WTC11 (cell line): ENCODE measurements around the gene PPP1R36. TPM values are rescaled to one million over a fixed set of nuclear protein-coding genes. Genes with fewer than 3 reads are reported as not detected.

Experiments
- ATAC-seq: fragments of 200-7000 bp; cut with Tn5 transposase; 2 replicates; pipeline ENCODE4 v1.10.0; 2021; ENCODE audit warnings: mild to moderate bottlenecking, moderate library complexity
- CTCF ChIA-PET: fragments of 300-600 bp; sonication (Branson Sonifier 250); formaldehyde crosslinking; loops from one replicate; lab custom pipeline; 2021; ENCODE audit warnings: antibody characterized with exemption; lab: Charles Lee
- POLR2A ChIA-PET: fragments of 350-600 bp; sonication (Branson Sonifier 250); formaldehyde crosslinking; loops from one replicate; lab custom pipeline; 2021; ENCODE audit warnings: antibody characterized with exemption; lab: Charles Lee
- DNase-seq: peaks from one replicate; pipeline ENCODE4 v3.0.0; 2021; ENCODE audit warnings: low spot score
- H3K27ac Mint-ChIP-seq: 2 replicates; pipeline ENCODE4 v1.8.0; 2021; ENCODE audit warnings: mixed read lengths
- H3K27me3 Mint-ChIP-seq: 2 replicates; pipeline ENCODE4 v1.8.0; 2021; ENCODE audit warnings: low read depth, mild to moderate bottlenecking, moderate library complexity, mixed read lengths
- H3K36me3 Mint-ChIP-seq: 2 replicates; pipeline ENCODE4 v1.8.0; 2021; ENCODE audit warnings: mixed read lengths
- H3K4me1 Mint-ChIP-seq: 2 replicates; pipeline ENCODE4 v1.8.0; 2022; ENCODE audit warnings: mixed read lengths
- H3K4me3 Mint-ChIP-seq: 2 replicates; pipeline ENCODE4 v1.8.0; 2021; ENCODE audit warnings: mild to moderate bottlenecking, moderate library complexity, mixed read lengths
- H3K9me3 Mint-ChIP-seq: 2 replicates; pipeline ENCODE4 v1.8.0; 2021; ENCODE audit warnings: mixed read lengths
- ELF4 ChIP-seq: sonication (generic); formaldehyde crosslinking; IDR thresholded peaks from 2 replicates; pipeline ENCODE4 v1.8.1; 2022; ENCODE audit warnings: low read depth, mild to moderate bottlenecking, moderate library complexity, missing genetic modification reagents
- ESRRA ChIP-seq: sonication (generic); formaldehyde crosslinking; IDR thresholded peaks from 2 replicates; pipeline ENCODE4 v1.8.1; 2022; ENCODE audit warnings: mild to moderate bottlenecking, missing genetic modification reagents, borderline replicate concordance
- ETV6 ChIP-seq: sonication (generic); formaldehyde crosslinking; IDR thresholded peaks from 2 replicates; pipeline ENCODE4 v1.8.1; 2022; ENCODE audit warnings: mild to moderate bottlenecking, missing genetic modification reagents
- FOXP1 ChIP-seq: sonication (generic); formaldehyde crosslinking; IDR thresholded peaks from 2 replicates; pipeline ENCODE4 v1.8.0; 2022; ENCODE audit warnings: missing genetic modification reagents, mild to moderate bottlenecking, moderate library complexity, borderline replicate concordance
- GABPB1 ChIP-seq: sonication (generic); formaldehyde crosslinking; IDR thresholded peaks from 2 replicates; pipeline ENCODE4 v1.8.1; 2023; ENCODE audit warnings: mild to moderate bottlenecking, missing genetic modification reagents
- IRF1 ChIP-seq: sonication (generic); formaldehyde crosslinking; IDR thresholded peaks from 2 replicates; pipeline ENCODE4 v1.8.0; 2023; ENCODE audit warnings: missing genetic modification reagents
- NFATC4 ChIP-seq: fragments of 250-450 bp; sonication (Bioruptor Pico); IDR thresholded peaks from 2 replicates; pipeline ENCODE4 v1.9.0; 2021; ENCODE audit warnings: mild to moderate bottlenecking
- OVOL2 ChIP-seq: fragments of 250-450 bp; sonication (Bioruptor Pico); IDR thresholded peaks from 2 replicates; pipeline ENCODE4 v1.9.0; 2021; ENCODE audit warnings: mild to moderate bottlenecking, borderline replicate concordance
- TEAD1 ChIP-seq: sonication (generic); formaldehyde crosslinking; IDR thresholded peaks from 2 replicates; pipeline ENCODE4 v1.8.0; 2022; ENCODE audit warnings: mild to moderate bottlenecking, missing genetic modification reagents
- TP53 ChIP-seq: sonication (generic); formaldehyde crosslinking; IDR thresholded peaks from 2 replicates; pipeline ENCODE4 v1.8.1; 2023; ENCODE audit warnings: mild to moderate bottlenecking, missing genetic modification reagents
- ZNF281 ChIP-seq: sonication (generic); formaldehyde crosslinking; IDR thresholded peaks from 2 replicates; pipeline ENCODE4 v1.8.0; 2023; ENCODE audit warnings: mild to moderate bottlenecking, missing genetic modification reagents
- total RNA-seq: library from RNA; stranded (reverse); gene quantifications from 3 replicates; pipeline ENCODE4 v1.2.3, GENCODE V29; 2021
- TF ChIP-seq, protein P1 (sequence below): sonication (generic); formaldehyde crosslinking; conservative IDR thresholded peaks from 2 replicates; pipeline ENCODE4 v1.8.1; 2023; ENCODE audit warnings: mild to moderate bottlenecking, low read depth, missing genetic modification reagents, moderate library complexity
- TF ChIP-seq, protein P2 (sequence below): sonication (generic); formaldehyde crosslinking; IDR thresholded peaks from 2 replicates; pipeline ENCODE4 v1.8.1; 2022; ENCODE audit warnings: low read depth, mild to moderate bottlenecking, moderate library complexity, missing genetic modification reagents, borderline replicate concordance
- TF ChIP-seq, protein P3 (sequence below): sonication (generic); formaldehyde crosslinking; IDR thresholded peaks from 2 replicates; pipeline ENCODE4 v1.8.1; 2023; ENCODE audit warnings: mild to moderate bottlenecking, missing genetic modification reagents
- TF ChIP-seq, protein P4 (sequence below): sonication (generic); formaldehyde crosslinking; IDR thresholded peaks from 2 replicates; pipeline ENCODE4 v1.8.0; 2022; ENCODE audit warnings: mild to moderate bottlenecking, missing genetic modification reagents
- TF ChIP-seq, protein P5 (sequence below): sonication (generic); formaldehyde crosslinking; IDR thresholded peaks from 2 replicates; pipeline ENCODE4 v1.8.0; 2022; ENCODE audit warnings: mild to moderate bottlenecking, missing genetic modification reagents

PPP1R36 gene
- total RNA-seq, 1 experiment from 2014 or later: 0.70 TPM

DNA sequence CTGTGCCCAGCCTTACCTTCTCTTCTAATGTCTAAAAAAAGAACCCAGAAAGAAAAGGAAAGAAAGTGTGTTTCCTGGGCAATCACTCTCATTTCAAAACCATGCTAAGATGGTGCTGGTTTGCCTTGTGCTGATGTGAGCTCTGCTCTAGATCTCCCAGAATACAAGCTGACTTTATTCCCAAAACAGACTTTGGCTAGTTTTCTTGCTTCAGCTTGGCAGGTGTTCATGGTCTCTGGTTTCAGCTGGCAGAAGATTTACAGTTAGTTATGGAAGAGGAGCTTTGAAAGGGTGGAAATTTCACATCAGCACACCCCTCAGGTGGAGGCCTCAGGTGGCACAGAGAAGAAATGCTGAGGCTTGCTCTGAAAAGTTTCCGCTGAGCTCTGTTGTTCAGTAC is 34.4 kb downstream of the PPP1R36 start (continued):
- TF ChIP-seq ZNF281 (no peak), ELF4 (no peak)
- TF ChIP-seq, protein P1, sequence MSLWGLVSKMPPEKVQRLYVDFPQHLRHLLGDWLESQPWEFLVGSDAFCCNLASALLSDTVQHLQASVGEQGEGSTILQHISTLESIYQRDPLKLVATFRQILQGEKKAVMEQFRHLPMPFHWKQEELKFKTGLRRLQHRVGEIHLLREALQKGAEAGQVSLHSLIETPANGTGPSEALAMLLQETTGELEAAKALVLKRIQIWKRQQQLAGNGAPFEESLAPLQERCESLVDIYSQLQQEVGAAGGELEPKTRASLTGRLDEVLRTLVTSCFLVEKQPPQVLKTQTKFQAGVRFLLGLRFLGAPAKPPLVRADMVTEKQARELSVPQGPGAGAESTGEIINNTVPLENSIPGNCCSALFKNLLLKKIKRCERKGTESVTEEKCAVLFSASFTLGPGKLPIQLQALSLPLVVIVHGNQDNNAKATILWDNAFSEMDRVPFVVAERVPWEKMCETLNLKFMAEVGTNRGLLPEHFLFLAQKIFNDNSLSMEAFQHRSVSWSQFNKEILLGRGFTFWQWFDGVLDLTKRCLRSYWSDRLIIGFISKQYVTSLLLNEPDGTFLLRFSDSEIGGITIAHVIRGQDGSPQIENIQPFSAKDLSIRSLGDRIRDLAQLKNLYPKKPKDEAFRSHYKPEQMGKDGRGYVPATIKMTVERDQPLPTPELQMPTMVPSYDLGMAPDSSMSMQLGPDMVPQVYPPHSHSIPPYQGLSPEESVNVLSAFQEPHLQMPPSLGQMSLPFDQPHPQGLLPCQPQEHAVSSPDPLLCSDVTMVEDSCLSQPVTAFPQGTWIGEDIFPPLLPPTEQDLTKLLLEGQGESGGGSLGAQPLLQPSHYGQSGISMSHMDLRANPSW (CRISPR knock-in tag): no peak

DNA sequence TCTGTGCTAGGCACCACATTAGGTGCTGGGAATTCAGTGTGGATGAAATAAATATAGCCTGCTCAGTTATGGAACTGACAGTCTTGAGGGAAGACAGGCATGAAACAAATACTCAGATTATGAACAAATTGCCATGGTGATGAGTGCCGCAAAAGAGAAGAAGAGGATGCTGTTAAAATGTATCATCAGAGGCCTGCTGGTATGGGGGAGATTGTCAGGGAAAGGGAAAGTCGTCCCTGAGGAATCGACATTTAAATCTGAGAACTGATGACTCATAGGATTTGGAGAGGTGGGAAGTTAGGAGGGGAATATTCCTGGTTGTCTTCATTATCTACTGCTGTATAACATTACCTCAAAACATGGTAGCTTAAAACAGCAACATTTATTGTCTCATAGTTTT is 42.0 kb downstream of the PPP1R36 start:
- ATAC-seq: no peak
- ChIA-PET CTCF (no interaction called here), POLR2A (interaction anchor here (0.7 kb wide), 1 partner anchor 22 kb away, joined by 3 read pairs; no protein-coding TSS in a partner anchor)

More for the DNA sequence above, 42.0 kb downstream of the PPP1R36 start:
- TF ChIP-seq, protein P2, sequence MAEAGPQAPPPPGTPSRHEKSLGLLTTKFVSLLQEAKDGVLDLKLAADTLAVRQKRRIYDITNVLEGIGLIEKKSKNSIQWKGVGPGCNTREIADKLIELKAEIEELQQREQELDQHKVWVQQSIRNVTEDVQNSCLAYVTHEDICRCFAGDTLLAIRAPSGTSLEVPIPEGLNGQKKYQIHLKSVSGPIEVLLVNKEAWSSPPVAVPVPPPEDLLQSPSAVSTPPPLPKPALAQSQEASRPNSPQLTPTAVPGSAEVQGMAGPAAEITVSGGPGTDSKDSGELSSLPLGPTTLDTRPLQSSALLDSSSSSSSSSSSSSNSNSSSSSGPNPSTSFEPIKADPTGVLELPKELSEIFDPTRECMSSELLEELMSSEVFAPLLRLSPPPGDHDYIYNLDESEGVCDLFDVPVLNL (CRISPR knock-in tag): no peak
- TF ChIP-seq TEAD1 (CRISPR knock-in tag) (no peak), TP53 (CRISPR knock-in tag) (no peak), IRF1 (CRISPR knock-in tag) (no peak), ZNF281 (no peak), OVOL2 (CRISPR knock-in tag) (no peak), FOXP1 (no peak), ETV6 (CRISPR knock-in tag) (no peak), ESRRA (CRISPR knock-in tag) (no peak), GABPB1 (CRISPR knock-in tag) (no peak), NFATC4 (no peak)
- TF ChIP-seq, protein P3, sequence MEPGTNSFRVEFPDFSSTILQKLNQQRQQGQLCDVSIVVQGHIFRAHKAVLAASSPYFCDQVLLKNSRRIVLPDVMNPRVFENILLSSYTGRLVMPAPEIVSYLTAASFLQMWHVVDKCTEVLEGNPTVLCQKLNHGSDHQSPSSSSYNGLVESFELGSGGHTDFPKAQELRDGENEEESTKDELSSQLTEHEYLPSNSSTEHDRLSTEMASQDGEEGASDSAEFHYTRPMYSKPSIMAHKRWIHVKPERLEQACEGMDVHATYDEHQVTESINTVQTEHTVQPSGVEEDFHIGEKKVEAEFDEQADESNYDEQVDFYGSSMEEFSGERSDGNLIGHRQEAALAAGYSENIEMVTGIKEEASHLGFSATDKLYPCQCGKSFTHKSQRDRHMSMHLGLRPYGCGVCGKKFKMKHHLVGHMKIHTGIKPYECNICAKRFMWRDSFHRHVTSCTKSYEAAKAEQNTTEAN: no peak
- TF ChIP-seq, protein P4, sequence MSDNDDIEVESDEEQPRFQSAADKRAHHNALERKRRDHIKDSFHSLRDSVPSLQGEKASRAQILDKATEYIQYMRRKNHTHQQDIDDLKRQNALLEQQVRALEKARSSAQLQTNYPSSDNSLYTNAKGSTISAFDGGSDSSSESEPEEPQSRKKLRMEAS (CRISPR knock-in tag): no peak
- TF ChIP-seq, protein P5, sequence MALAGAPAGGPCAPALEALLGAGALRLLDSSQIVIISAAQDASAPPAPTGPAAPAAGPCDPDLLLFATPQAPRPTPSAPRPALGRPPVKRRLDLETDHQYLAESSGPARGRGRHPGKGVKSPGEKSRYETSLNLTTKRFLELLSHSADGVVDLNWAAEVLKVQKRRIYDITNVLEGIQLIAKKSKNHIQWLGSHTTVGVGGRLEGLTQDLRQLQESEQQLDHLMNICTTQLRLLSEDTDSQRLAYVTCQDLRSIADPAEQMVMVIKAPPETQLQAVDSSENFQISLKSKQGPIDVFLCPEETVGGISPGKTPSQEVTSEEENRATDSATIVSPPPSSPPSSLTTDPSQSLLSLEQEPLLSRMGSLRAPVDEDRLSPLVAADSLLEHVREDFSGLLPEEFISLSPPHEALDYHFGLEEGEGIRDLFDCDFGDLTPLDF (CRISPR knock-in tag): no peak
- Mint-ChIP-seq H3K4me3 (no peak overlapping the region), H3K4me1 (no peaks in the 10 kb centered on the region), H3K36me3 (no peaks in the 10 kb centered on the region), H3K9me3 (peaks cover 12% of the 10 kb centered on the region; the same call in 1 of the 2 replicates), H3K27me3 (no peaks in the 10 kb centered on the region), H3K27ac (no peak overlapping the region)
- no peak for DNase-seq
